ENCODE data around the gene PTCH1.

Gene PTCH1

GRCh38 chr9:95491543-95492320 is 25.0 kb downstream of the PTCH1 start:
- no peak for TF ChIP-seq CTCF (IDR thresholded peaks at IDR 0.05; ENCODE audit: insufficient read depth, missing control alignments)
- DNase-seq (ENCODE audit: insufficient read length, low spot score) (no peak), FAIRE-seq (no peak)

- no peak for DNase-seq (ENCODE audit: insufficient read length, low spot score)
- TF ChIP-seq CTCF (IDR thresholded peaks at IDR 0.05; ENCODE audit: insufficient read depth, missing control alignments): no peak
- no peak for FAIRE-seq
Observed at GRCh38 chr9:95488954-95489353, 27.8 kb downstream of the PTCH1 start.

GRCh38 chr9:95486318-95486717 is 30.5 kb downstream of the PTCH1 start:
- FAIRE-seq: no peak
- TF ChIP-seq CTCF (IDR thresholded peaks at IDR 0.05; ENCODE audit: insufficient read depth, missing control alignments): no peak
- DNase-seq (ENCODE audit: insufficient read length, low spot score): no peak

- FAIRE-seq (no peak), DNase-seq (ENCODE audit: insufficient read length, low spot score) (no peak)
- no peak for TF ChIP-seq CTCF (IDR thresholded peaks at IDR 0.05; ENCODE audit: insufficient read depth, missing control alignments)
Observed at GRCh38 chr9:95484225-95484624, 32.5 kb downstream of the PTCH1 start.

- DNase-seq (ENCODE audit: insufficient read length, low spot score) (no peak), FAIRE-seq (no peak)
- no peak for TF ChIP-seq CTCF (IDR thresholded peaks at IDR 0.05; ENCODE audit: insufficient read depth, missing control alignments)
Observed at GRCh38 chr9:95483431-95483830, 33.3 kb downstream of the PTCH1 start.

- DNase-seq (ENCODE audit: insufficient read length, low spot score): no peak
- no peak for TF ChIP-seq CTCF (IDR thresholded peaks at IDR 0.05; ENCODE audit: insufficient read depth, missing control alignments)
- no peak for FAIRE-seq
Observed at GRCh38 chr9:95482621-95483020, 34.1 kb downstream of the PTCH1 start.

- DNase-seq (ENCODE audit: insufficient read length, low spot score) (no peak), FAIRE-seq (no peak)
- TF ChIP-seq CTCF (IDR thresholded peaks at IDR 0.05; ENCODE audit: insufficient read depth, missing control alignments): no peak
Observed at GRCh38 chr9:95481000-95481399, 35.8 kb downstream of the PTCH1 start.
